COLO829 (cell line): ENCODE results near the gene ZNF397.
"Not testable (repeated sequence)": the region's sequence is repeated elsewhere in the genome, so short reads cannot be mapped to it uniquely, and the experiment has no call there.

Source experiments
- DNase-seq: peaks from one replicate; pipeline ENCODE4 v3.0.0; 2012; ENCODE audit warnings: low spot score

The ZNF397 gene

DNA sequence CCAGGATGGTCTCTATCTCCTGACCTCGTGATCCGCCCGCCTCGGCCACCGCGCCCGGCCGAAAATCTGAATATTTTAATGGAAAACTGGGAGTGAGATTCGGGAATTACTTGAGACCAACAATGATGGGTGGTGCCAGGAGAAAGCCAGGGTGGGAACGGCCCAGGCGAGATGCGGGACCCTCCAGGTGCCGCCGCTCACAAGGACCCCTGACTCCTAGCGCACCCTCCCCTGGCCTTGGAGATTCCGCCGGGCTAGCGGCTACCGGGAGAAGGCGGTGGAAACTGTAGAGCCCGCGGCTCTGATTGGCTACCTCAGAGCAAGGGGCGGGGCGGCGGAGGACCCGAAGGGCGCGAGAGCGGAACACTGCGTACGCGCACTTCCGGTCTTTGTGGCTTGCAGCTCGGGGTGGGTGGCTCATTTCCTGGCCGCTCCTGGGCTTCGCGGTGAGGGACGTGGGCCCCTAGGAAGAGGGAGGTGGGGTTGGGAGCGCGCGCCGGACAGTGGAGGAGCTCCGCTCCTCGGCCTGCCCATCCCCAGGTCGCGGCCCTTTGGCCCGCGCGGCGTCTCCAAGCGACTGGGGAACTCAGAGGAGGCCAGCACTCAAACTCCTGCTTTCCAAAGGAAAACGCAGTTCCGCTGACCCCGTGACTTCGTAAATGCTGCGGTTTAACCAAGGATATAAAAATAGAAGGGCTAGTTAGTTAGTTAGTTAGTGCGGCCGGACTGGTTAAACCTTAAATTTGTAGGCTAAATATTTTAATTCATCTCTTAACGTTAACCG lies at the start of gene ZNF397:
TSS of gene ZNF397 (plus strand) at position 371 of the 784 bp plus-strand sequence. CDS start 1,437 bp downstream, outside the sequence.
- DNase-seq = peak; percentile 91

DNA sequence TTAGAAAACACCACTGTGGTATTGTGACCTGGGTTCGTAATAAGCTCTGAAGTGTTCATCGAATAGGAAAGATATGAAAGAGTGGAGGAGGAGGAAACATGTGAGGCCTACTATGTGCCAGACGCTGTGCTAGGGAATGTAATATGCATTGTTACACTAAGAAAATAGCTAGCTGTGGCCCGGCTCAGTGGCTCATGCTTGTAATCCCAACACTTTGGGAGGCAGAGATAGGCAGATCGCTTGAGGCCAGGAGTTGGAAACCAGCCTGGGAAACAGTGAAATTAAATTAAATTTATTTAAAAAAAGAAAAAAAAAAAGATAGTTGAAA lies 49.2 kb upstream of the ZNF397 start:
- no peak for DNase-seq

GRCh38 chr18:35192415-35192814 lies 48.4 kb upstream of the ZNF397 start:
- no peak for DNase-seq

DNA sequence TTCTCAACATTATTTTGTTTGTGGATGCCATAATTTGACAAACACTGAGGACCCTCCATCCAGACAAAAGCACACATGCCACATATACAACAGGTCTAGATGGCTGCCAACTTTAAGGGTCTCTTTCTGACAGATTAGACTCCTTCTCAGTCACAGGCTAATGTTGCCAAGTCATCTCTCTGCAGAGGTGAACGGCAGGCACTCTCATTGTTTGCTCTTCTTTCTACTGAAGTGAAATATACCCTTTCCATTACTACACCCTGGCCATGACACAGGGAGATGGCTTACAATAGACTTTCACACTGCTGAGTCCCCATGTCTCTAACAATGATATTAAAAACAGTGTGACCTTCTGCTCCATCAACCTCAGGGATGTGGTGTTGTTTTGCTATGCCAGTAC lies 47.5 kb upstream of the ZNF397 start:
- no peak for DNase-seq

DNA sequence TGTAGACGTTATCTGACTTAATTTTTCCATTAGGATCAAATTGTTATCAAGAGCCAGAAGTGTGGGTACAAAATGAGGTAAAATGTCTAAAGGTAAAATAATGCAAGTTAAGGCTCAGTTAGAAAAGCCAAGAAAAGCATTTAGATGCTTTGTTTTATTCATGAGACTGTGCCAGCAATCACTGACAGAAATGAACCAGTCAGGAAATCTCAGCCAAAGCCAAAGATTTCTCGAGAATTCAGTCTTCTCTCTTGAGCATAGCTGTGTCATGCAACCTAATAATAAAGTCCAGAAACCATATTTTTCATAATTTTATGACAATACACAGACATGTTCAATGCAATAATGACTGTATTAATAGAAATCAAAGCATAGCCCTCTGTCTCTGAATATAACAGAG lies 43.5 kb upstream of the ZNF397 start:
- no peak for DNase-seq

- DNase-seq = no peak
Observed at GRCh38 chr18:35201256-35201931, 39.4 kb upstream of the ZNF397 start.

DNA sequence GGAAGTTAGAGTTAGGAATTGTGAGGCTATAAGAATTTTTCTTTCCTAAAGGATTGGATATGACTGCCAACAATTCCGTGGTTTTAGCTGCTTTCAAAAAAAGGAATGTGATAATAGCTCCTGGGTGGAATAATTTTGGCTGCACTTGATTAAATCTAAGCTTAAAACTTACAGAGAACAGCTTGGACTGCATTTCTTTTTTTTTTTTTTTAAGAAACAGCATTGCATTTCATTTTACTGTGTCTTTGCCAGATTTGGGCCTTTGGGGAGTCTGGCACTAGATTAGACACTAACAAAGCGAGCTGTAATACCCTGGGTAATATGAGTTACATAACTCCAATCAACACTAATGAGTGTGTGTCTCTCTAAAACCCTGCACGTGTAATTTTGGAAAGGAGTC lies 37.8 kb upstream of the ZNF397 start:
- no peak for DNase-seq

- DNase-seq = no peak
Observed at GRCh38 chr18:35205199-35205712, 35.6 kb upstream of the ZNF397 start.

DNA sequence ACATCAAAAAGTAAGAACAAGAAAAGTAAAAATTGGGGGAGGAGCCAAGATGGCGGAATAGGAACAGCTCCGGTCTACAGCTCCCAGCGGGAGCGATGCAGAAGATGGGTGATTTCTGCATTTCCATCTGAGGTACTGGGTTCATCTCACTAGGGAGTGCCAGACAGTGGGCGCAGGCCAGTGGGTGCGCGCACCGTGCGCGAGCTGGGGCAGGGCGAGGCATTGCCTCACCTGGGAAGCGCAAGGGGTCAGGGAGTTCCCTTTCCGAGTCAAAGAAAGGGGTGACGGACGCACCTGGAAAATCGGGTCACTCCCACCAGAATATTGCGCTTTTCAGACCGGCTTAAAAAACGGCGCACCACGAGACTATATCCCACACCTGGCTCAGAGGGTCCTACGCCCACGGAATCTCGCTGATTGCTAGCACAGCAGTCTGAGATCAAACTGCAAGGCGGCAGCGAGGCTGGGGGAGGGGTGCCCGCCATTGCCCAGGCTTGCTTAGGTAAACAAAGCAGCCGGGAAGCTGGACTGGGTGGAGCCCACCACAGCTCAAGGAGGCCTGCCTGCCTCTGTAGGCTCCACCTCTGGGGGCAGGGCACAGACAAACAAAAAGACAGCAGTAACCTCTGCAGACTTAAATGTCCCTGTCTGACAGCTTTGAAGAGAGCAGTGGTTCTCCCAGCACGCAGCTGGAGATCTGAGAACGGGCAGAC lies 34.9 kb upstream of the ZNF397 start:
- not testable (repeated sequence) for DNase-seq

GRCh38 chr18:35215026-35215425 lies 25.8 kb upstream of the ZNF397 start:
- DNase-seq = no peak

GRCh38 chr18:35216611-35217010 lies 24.2 kb upstream of the ZNF397 start:
- DNase-seq = not testable (repeated sequence)

DNA sequence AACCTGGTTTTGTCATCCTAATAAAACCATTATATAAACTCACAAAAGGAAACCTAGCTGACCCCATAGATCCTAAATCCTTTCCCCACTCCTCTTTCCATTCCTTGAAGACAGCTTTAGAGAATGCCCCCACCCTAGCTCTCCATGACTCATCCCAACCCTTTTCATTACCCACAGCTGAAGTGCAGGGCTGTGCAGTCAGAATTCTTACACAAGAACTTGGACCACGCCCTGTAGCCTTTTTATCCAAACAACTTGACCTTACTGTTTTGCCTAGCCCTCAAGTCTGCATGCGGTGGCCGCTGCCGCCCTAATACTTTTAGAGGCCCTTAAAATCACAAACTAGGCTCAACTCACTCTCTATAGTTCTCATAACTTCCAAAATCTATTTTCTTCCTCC lies 21.5 kb upstream of the ZNF397 start:
- DNase-seq = not testable (repeated sequence)

DNA sequence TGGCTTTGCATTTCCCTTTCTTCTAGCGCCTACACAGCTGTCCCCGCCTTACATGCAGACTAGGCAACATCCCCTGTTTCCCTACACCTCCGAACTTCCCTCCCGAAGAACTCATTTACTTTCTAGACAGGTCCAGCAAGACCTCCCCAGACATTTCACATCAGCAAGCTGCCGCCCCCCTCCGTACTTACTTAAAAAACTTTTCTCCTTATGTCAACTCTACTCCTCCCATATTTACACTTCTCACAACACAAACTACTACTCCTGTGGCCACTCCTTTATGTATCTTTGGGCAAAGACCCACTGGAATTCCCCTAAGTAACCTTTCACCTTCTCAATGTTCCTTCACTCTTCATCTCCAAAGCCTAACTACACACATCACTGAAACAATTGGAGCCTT lies 20.4 kb upstream of the ZNF397 start:
- no peak for DNase-seq

- DNase-seq = no peak
Observed at GRCh38 chr18:35223797-35224196, 17.0 kb upstream of the ZNF397 start.

DNA sequence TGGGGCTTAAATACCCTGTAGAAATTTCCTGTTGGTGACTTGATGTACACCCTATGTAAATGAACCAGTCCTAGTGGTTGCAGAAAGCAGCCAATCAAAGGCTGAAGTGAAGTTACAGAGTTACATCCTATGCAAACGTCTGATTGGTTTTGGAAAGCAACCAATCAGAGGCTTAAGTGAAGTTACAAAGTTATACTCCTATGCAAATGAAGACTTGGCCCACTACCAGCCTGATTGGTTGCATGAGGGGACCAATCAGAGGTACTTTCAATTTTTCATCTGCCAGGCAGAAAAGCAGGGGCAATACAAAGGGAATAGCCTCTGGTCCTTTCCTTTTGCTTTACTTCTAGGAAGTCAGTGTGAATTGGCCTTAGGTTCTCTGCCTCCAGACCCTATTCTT lies 13.6 kb upstream of the ZNF397 start:
- DNase-seq = no peak

GRCh38 chr18:35231052-35231451 lies 9.8 kb upstream of the ZNF397 start:
- peak; percentile 40 for DNase-seq

DNA sequence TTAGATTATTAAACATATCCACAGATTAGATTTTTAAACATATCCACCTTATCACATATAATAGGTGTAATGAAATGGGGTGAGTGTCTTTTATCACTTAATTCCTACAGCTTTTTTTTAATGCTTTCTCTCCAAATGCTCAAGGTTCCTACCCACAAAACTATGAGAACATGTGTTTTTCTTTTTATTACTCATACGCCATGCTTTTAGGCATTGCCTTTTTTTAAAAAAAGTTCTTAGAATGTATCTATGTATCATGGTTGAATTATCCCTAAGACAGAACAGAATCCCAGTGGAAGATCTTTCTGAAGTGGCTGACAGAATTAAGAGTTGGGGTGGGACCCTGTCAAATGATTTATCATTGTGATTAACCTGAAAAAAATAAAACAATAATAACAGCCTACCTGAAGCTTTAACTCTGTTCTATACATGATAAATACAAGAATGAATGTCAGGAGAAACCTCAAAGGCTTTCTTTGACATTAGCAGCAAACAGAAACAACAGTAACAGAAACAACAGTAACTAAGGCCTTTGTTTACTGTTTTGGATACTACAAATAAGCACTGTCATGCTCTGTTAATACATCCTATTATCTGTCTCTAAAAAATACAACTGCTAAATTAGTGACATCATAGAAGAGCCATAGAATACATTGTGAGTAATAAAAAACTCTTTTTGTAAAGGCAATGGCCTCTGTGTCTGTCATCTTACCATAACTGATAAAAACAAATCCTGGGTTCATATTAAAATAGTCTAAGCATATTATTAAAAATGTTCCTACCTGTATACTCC lies 4.1 kb upstream of the ZNF397 start:
- DNase-seq = peak; percentile 10

GRCh38 chr18:35239314-35239713 lies 1.5 kb upstream of the ZNF397 start:
- DNase-seq = no peak

DNA sequence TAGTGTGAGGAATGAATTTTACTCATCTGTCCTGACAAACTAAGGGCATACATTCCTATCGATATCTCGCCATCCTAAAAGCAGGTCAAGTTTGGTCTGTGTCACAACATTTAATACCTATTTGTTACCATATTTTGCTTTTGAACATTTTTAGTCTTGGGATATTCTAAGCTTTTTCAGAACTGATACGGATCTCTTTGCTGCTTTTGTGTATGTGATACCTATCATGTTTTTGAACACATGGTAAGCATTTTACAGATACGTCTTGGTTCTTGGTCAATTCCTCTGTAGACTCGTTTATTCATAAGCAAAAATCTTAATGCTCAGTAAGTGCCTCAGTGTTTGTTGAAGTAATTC lies 592 bp downstream of the ZNF397 start:
- peak; percentile 4 for DNase-seq

GRCh38 chr18:35242426-35242825 lies 1.6 kb downstream of the ZNF397 start:
- no peak for DNase-seq

- DNase-seq = no peak
Observed at GRCh38 chr18:35244671-35245070, 3.8 kb downstream of the ZNF397 start.

DNA sequence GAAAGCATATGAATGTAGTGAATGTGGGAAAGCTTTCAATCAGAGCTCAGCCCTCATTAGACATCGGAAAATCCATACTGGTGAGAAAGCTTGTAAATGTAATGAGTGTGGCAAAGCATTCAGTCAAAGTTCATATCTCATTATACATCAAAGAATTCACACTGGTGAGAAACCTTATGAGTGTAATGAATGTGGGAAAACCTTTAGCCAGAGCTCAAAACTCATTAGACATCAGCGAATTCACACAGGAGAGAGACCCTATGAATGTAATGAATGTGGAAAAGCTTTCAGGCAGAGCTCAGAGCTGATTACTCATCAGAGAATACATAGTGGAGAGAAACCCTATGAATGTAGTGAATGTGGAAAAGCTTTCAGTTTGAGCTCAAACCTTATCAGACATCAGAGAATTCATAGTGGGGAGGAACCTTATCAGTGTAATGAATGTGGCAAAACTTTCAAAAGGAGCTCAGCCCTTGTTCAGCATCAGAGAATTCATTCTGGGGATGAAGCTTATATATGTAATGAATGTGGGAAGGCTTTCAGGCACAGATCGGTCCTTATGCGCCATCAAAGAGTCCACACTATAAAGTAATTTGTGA lies 5.0 kb downstream of the ZNF397 start:
- no peak for DNase-seq
